HepG2 (cell line): ENCODE results near the gene PAFAH1B2. TPM values are rescaled to one million over a fixed set of nuclear protein-coding genes. Genes with fewer than 3 reads are reported as not detected.
"Not testable (repeated sequence)": the region's sequence is repeated elsewhere in the genome, so short reads cannot be mapped to it uniquely, and the experiment has no call there.

ENCODE experiments used
- ATAC-seq: fragments of 200-7000 bp; cut with Tn5 transposase; 3 replicates; pipeline ENCODE4 v1.9.1; 2020; ENCODE audit warnings: mild to moderate bottlenecking, moderate library complexity
- BruUV-seq: library from RNA; stranded (reverse); fragments of 400-500 nt; replicated peaks from 2 replicates; lab custom pipeline; 2021; lab: Mats Ljungman, UMichigan
- CTCF ChIA-PET: fragments of 300-600 bp; formaldehyde crosslinking; extraction: SDS; loops from one replicate; lab custom pipeline; 2021; ENCODE audit warnings: low total read pairs, inconsistent platforms, low intra/inter-chr PET ratio; lab: Yijun Ruan, JAX
- POLR2A ChIA-PET: fragments of 350-600 bp; sonication (Branson Sonifier 250); formaldehyde crosslinking; loops from one replicate; lab custom pipeline; 2020; ENCODE audit warnings: antibody characterized with exemption, inconsistent platforms; lab: Yijun Ruan, JAX
- DNase-seq: peaks from one replicate; pipeline ENCODE4 v3.0.0-alpha.2; 2015; ENCODE audit warnings: low spot score
- FAIRE-seq: peaks from 3 replicates; lab custom pipeline; 2011; peaks lifted over from hg19 to GRCh38; lab: Jason Lieb, UNC
- H2AFZ ChIP-seq: one replicate; pipeline ENCODE4 v1.6.1; 2011; ENCODE audit warnings: low read length, inconsistent platforms
- H3K27ac ChIP-seq: fragments of 300-600 bp; 3 replicates; pipeline ENCODE4 v1.8.0; 2011; ENCODE audit warnings: mixed run types, mild to moderate bottlenecking, mixed read lengths, low read length, inconsistent platforms; ENCODE audit not compliant: insufficient read depth; ENCODE audit errors: extremely low read length
- H3K27me3 ChIP-seq, 2 experiments: fragments of 200-600 bp in 1 of 2; 2 replicates in 1 of 2; 3 replicates in 1 of 2; pipeline versions ENCODE4 v1.6.0 to v1.8.0; 2011; ENCODE audit warnings: low read length in 2 of 2, mild to moderate bottlenecking in 2 of 2, moderate library complexity in 2 of 2, inconsistent platforms in 1 of 2; ENCODE audit not compliant: insufficient read depth in 2 of 2, control insufficient read depth in 1 of 2
- H3K36me3 ChIP-seq, 2 experiments: fragments of 200-600 bp in 1 of 2; replicated peaks in 1 of 2; 2 replicates in 1 of 2; 3 replicates in 1 of 2; pipeline versions ENCODE4 v1.5.1 to v1.8.0; 2011; ENCODE audit warnings: low read length in 2 of 2, inconsistent platforms in 1 of 2; ENCODE audit not compliant: insufficient read depth in 2 of 2, control insufficient read depth in 1 of 2
- H3K4me1 ChIP-seq: 2 replicates; pipeline ENCODE4 v1.5.1; 2012; ENCODE audit warnings: low read length, inconsistent platforms; ENCODE audit not compliant: insufficient read depth
- H3K4me2 ChIP-seq: 2 replicates; pipeline ENCODE4 v1.6.0; 2011; ENCODE audit warnings: low read depth, low read length, inconsistent platforms
- H3K4me3 ChIP-seq, 3 experiments: fragments of 200-600 bp in 1 of 3; sonication (generic), shearing (Covaris generic) in 1 of 3; replicated peaks in 1 of 3; 2 replicates each; pipeline ENCODE4 v1.5.1; 2011 to 2016; ENCODE audit warnings: low read length in 3 of 3, inconsistent platforms in 2 of 3, low read depth in 2 of 3, mild to moderate bottlenecking in 2 of 3, control low read depth in 1 of 3, mixed read lengths in 1 of 3; ENCODE audit not compliant: insufficient read depth in 1 of 3
- H3K79me2 ChIP-seq: one replicate; pipeline ENCODE4 v1.6.1; 2011; ENCODE audit warnings: low read length, inconsistent platforms; ENCODE audit not compliant: insufficient read depth
- H3K9ac ChIP-seq: 2 replicates; pipeline ENCODE4 v1.6.0; 2011; ENCODE audit warnings: mild to moderate bottlenecking, low read depth, low read length, inconsistent platforms; ENCODE audit not compliant: insufficient read depth
- H3K9me3 ChIP-seq: 2 replicates; pipeline ENCODE4 v1.5.1; 2012; ENCODE audit warnings: mild to moderate bottlenecking, low read length
- H4K20me1 ChIP-seq: 2 replicates; pipeline ENCODE4 v1.6.0; 2011; ENCODE audit warnings: inconsistent platforms, mild to moderate bottlenecking, low read length, moderate library complexity; ENCODE audit not compliant: insufficient read depth
- WGBS: methylation state at CpG from one replicate; pipeline ENCODE4 v1.1.6; 2017; ENCODE audit warnings: low lambda C conversion rate; 5-methylcytosine and 5-hydroxymethylcytosine counted together
- in situ Hi-C: cut with HindIII; loops from 2 replicates; pipeline ENCODE4 v1.10.0; 2017; ENCODE audit warnings: low pct_unique_long_range_greater_than_20kb; ENCODE audit not compliant: extremely low pct_ligation_motif_present
- intact Hi-C: fragments of 100-400 bp; cut with micrococcal nuclease; formaldehyde crosslinking; loops from one replicate; pipeline ENCODE4 v1.10.0; 2022; ENCODE audit not compliant: unreplicated experiment
- polyA plus RNA-seq, 8 experiments: library from polyadenylated mRNA; depleted of rRNA in 3 of 8; stranded (reverse) in 7 of 8; unstranded in 1 of 8; fragments of >200 nt; fragmentation: Illumina TruSeq in 4 of 8; extraction: Trizol in 4 of 8; gene quantifications; 2 replicates each; pipeline versions ENCODE4 v1.2.1 to v1.2.3, GENCODE V29; 2011 to 2016; ENCODE audit warnings: low read depth in 4 of 8, missing spikeins in 1 of 8, mixed read lengths in 1 of 8; ENCODE audit not compliant: insufficient read depth in 1 of 8
- total RNA-seq, 5 experiments: library from RNA; depleted of rRNA; stranded (reverse); fragments of >200 nt; fragmentation: Illumina TruSeq; extraction: Trizol; gene quantifications; 2 replicates each; pipeline ENCODE4 v1.2.3, GENCODE V29; 2016; ENCODE audit warnings: low read depth in 1 of 5

PAFAH1B2 gene
- total and polyA plus RNA-seq, 2 of the 13 experiments (the other 11 are each of a cell fraction or from before 2014, with no cell fraction given), result 28.8 to 104 TPM

- H3K36me3 ChIP-seq, H2AFZ ChIP-seq, DNase-seq, H3K9ac ChIP-seq, CTCF ChIA-PET, H3K9me3 ChIP-seq, H3K4me2 ChIP-seq, ATAC-seq, H3K4me3 ChIP-seq, H3K27ac ChIP-seq, BruUV-seq, H3K79me2 ChIP-seq, H4K20me1 ChIP-seq, POLR2A ChIA-PET, H3K27me3 ChIP-seq, FAIRE-seq: not testable (repeated sequence)
- WGBS, result 67% methylated on average over 1 of the region's 4 CpGs
- in situ Hi-C loops, result loop anchor here (5.0 kb wide), 1 partner anchor 72 kb away; no protein-coding TSS in a partner anchor
- peaks cover 13% of the 10 kb centered on the region for H3K4me1 ChIP-seq
- intact Hi-C loops, result loop anchor here (5.0 kb wide), 1 partner anchor 72 kb away; no protein-coding TSS in a partner anchor
Measured at GRCh38 chr11:117134979-117135378, 9.1 kb upstream of the PAFAH1B2 start.

- in situ Hi-C loops, FAIRE-seq, BruUV-seq: not testable (repeated sequence)
Measured at GRCh38 chr11:117137223-117138086, 6.6 kb upstream of the PAFAH1B2 start.

More at GRCh38 chr11:117137223-117138086, 6.6 kb upstream of the PAFAH1B2 start:
- peaks cover 11% of the 10 kb centered on the region for H3K4me1 ChIP-seq
- ATAC-seq, result peak; percentile 64
- DNase-seq, CTCF ChIA-PET, H3K4me3 ChIP-seq, H4K20me1 ChIP-seq, H3K27me3 ChIP-seq, intact Hi-C loops, H2AFZ ChIP-seq, H3K27ac ChIP-seq, H3K79me2 ChIP-seq, H3K9me3 ChIP-seq, H3K36me3 ChIP-seq, H3K4me2 ChIP-seq, POLR2A ChIA-PET, H3K9ac ChIP-seq: not testable (repeated sequence)
- WGBS, result no CpG with 5 or more reads among the region's 15 CpGs
